Cardiac fibroblast (primary cell): ENCODE data around the gene TMX4.

Source experiments
- DNase-seq, 2 donors: peaks; one replicate each; pipeline versions ENCODE4 v3.0.0 to v3.0.0-alpha.2; 2010; ENCODE audit warnings: low read depth in 2 of 2
- H3K4me3 ChIP-seq, 2 donors: replicated peaks in 1 of 2; 1 replicate in 1 of 2; 2 replicates in 1 of 2; pipeline ENCODE4 v1.5.1; 2011; ENCODE audit warnings: low read depth in 2 of 2, low read length in 2 of 2, mild to moderate bottlenecking in 2 of 2, moderate library complexity in 1 of 2
- TF ChIP-seq, protein P1 (sequence below): IDR thresholded peaks from one replicate; pipeline ENCODE4 v1.5.1; 2011; ENCODE audit warnings: low read depth, mild to moderate bottlenecking, low read length, inconsistent platforms

TMX4 gene

DNA sequence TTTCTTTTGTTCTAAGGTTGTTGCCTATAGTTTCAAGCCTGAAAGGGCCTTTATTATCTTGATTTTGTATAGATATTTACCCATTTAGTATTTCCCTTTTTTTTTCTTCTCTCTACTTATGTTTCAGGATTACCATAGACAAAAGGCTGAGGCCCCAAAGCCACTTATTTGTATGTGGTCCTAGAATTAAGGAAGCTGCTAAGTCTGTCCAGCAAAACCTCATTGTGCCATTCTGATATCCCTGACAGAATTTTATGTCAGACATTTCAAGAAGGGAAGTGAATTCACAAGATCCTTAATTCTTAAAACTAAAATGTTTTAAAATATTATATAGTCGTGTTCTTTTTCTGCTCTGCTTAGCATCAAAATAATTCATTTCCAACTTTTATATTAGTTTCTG is 86.2 kb downstream of the TMX4 start:
- no peak overlapping the region for H3K4me3 ChIP-seq
- DNase-seq = no peak
- TF ChIP-seq, protein P1, sequence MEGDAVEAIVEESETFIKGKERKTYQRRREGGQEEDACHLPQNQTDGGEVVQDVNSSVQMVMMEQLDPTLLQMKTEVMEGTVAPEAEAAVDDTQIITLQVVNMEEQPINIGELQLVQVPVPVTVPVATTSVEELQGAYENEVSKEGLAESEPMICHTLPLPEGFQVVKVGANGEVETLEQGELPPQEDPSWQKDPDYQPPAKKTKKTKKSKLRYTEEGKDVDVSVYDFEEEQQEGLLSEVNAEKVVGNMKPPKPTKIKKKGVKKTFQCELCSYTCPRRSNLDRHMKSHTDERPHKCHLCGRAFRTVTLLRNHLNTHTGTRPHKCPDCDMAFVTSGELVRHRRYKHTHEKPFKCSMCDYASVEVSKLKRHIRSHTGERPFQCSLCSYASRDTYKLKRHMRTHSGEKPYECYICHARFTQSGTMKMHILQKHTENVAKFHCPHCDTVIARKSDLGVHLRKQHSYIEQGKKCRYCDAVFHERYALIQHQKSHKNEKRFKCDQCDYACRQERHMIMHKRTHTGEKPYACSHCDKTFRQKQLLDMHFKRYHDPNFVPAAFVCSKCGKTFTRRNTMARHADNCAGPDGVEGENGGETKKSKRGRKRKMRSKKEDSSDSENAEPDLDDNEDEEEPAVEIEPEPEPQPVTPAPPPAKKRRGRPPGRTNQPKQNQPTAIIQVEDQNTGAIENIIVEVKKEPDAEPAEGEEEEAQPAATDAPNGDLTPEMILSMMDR = no peak

GRCh38 chr20:7930343-7930742 is 89.2 kb downstream of the TMX4 start:
- TF ChIP-seq, protein P1 = no peak
- DNase-seq = no peak

More at GRCh38 chr20:7930343-7930742, 89.2 kb downstream of the TMX4 start:
- no peak overlapping the region for H3K4me3 ChIP-seq
